Activated CD8-positive, alpha-beta T cell treated with anti-CD3 and anti-CD28 coated beads, Interleukin-2, amount 10 ng/mL, durations not matched to agents 7 days and 5 days (primary cell): Measurements from ENCODE around the gene STMN3. TPM values are rescaled to one million over a fixed set of nuclear protein-coding genes. Genes with fewer than 3 reads are reported as not detected.
A peak's percentile ranks its signal among the peaks of the same experiment; 100 is the strongest.

Source experiments
- ATAC-seq: fragments of 150-1000 bp; cut with Tn5 transposase; one replicate; pipeline ENCODE4 v1.10.0; 2021; ENCODE audit warnings: moderate library complexity
- CTCF ChIA-PET: fragments of 350-600 bp; sonication (Branson Sonifier 250); formaldehyde crosslinking; loops from one replicate; lab custom pipeline; 2021; ENCODE audit warnings: antibody characterized with exemption; lab: Charles Lee
- POLR2A ChIA-PET: fragments of 350-600 bp; sonication (Branson Sonifier 250); formaldehyde crosslinking; loops from one replicate; lab custom pipeline; 2021; ENCODE audit warnings: antibody characterized with exemption; lab: Charles Lee
- DNase-seq: peaks from one replicate; pipeline ENCODE4 v3.0.0-alpha.2; 2020
- H3K27ac Mint-ChIP-seq: one replicate; pipeline ENCODE4 v1.8.0; 2021; ENCODE audit warnings: mild to moderate bottlenecking, mixed read lengths
- H3K27me3 Mint-ChIP-seq: one replicate; pipeline ENCODE4 v1.8.0; 2021; ENCODE audit warnings: low read depth, mixed read lengths
- H3K36me3 Mint-ChIP-seq: one replicate; pipeline ENCODE4 v1.8.0; 2021; ENCODE audit warnings: low read depth, mixed read lengths
- H3K4me1 Mint-ChIP-seq: one replicate; pipeline ENCODE4 v1.8.0; 2021; ENCODE audit warnings: low read depth, mixed read lengths
- H3K4me3 Mint-ChIP-seq: one replicate; pipeline ENCODE4 v1.8.0; 2021; ENCODE audit warnings: mild to moderate bottlenecking, mixed read lengths
- H3K9me3 Mint-ChIP-seq: one replicate; pipeline ENCODE4 v1.8.0; 2022; ENCODE audit warnings: mixed read lengths; ENCODE audit not compliant: insufficient read depth
- total RNA-seq, 2 experiments: library from RNA; stranded (reverse); gene quantifications; one replicate each; pipeline ENCODE4 v1.2.3, GENCODE V29; 2021

The STMN3 gene
- total RNA-seq, 2 experiments from 2014 or later: 13.1 to 13.3 TPM

DNA sequence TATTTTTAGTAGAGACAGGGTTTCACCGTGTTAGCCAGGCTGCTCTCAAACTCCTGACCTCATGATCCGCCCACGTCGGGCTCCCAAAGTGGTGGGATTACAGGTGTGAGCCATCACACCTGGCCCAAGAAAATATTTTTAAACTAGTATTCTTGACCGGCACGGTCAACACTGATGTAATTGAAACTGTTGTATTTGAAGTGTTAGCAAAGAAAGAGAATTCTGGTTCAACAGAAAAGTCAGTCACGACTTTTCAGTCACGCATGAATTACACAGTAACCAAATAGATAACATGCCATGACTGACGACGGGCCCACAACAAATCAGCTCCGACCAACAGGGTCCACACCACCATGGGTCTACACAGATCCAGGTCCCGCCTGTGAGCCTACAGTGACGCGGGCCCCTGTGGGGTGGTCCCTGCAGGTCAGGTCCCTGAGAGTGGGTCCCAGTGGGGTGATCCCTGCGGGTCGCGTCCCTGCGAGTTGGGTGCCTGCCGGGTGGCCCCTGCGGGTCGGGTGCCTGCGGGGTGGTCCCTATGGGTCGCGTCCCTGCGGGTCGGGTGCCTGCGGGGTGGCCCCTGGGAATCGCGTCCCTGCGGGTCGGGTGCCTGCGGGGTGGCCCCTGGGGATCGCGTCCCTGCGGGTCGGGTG lies 27.3 kb downstream of the STMN3 start:
- peak overlapping the region; percentile 74 for H3K4me3 Mint-ChIP-seq
- DNase-seq (no peak), ATAC-seq (no peak)
- H3K27ac Mint-ChIP-seq: peak overlapping the region; percentile 67
- H3K27me3 Mint-ChIP-seq: no peaks in the 10 kb centered on the region
- H3K36me3 Mint-ChIP-seq: peaks cover 24% of the 10 kb centered on the region
- ChIA-PET CTCF (interaction anchor here (1.5 to 2.1 kb wide), 2 partner anchors 16 to 20 kb away, joined by 3 to 20 read pairs; no protein-coding TSS in a partner anchor), POLR2A (interaction anchor here (2.6 to 3.6 kb wide), 2 partner anchors 10 to 16 kb away, joined by 22 to 34 read pairs; no protein-coding TSS in a partner anchor)
- H3K4me1 Mint-ChIP-seq: peaks cover 22% of the 10 kb centered on the region
- H3K9me3 Mint-ChIP-seq: no peaks in the 10 kb centered on the region

- POLR2A ChIA-PET: interaction anchor here (1.1 to 1.4 kb wide), 2 partner anchors 17 to 103 kb away, joined by 3 read pairs; no protein-coding TSS in a partner anchor
Observed at GRCh38 chr20:63624486-63624885, 28.7 kb downstream of the STMN3 start.

GRCh38 chr20:63622732-63623131 lies 30.5 kb downstream of the STMN3 start:
- CTCF ChIA-PET: no interaction called here
- H3K4me3 Mint-ChIP-seq: no peak overlapping the region

More at GRCh38 chr20:63624486-63624885, 28.7 kb downstream of the STMN3 start:
- no peak overlapping the region for H3K4me3 Mint-ChIP-seq
- CTCF ChIA-PET: interaction anchor here (0.8 to 2.1 kb wide), 3 partner anchors 9 to 21 kb away, joined by 3 to 20 read pairs (median 3); no protein-coding TSS in a partner anchor
- no peaks in the 10 kb centered on the region for H3K9me3 Mint-ChIP-seq
- peaks cover 20% of the 10 kb centered on the region for H3K4me1 Mint-ChIP-seq
- no peak overlapping the region for H3K27ac Mint-ChIP-seq
- ATAC-seq (no peak), DNase-seq (no peak)
- H3K36me3 Mint-ChIP-seq: peaks cover 20% of the 10 kb centered on the region
- H3K27me3 Mint-ChIP-seq: no peaks in the 10 kb centered on the region

GRCh38 chr20:63622096-63622495 lies 31.1 kb downstream of the STMN3 start:
- CTCF ChIA-PET: interaction anchor here (1.9 kb wide), 1 partner anchor 20 kb away, joined by 6 read pairs; no protein-coding TSS in a partner anchor
- Mint-ChIP-seq H3K9me3 (no peaks in the 10 kb centered on the region), H3K4me3 (no peak overlapping the region), H3K36me3 (peaks cover 22% of the 10 kb centered on the region), H3K27me3 (no peaks in the 10 kb centered on the region), H3K27ac (no peak overlapping the region), H3K4me1 (peaks cover 8% of the 10 kb centered on the region)
- ATAC-seq: no peak
- POLR2A ChIA-PET: interaction anchor here (0.6 to 1.2 kb wide), 2 partner anchors 36 to 48 kb away, joined by 3 to 4 read pairs; no protein-coding TSS in a partner anchor
- no peak for DNase-seq

More at GRCh38 chr20:63622732-63623131, 30.5 kb downstream of the STMN3 start:
- no peaks in the 10 kb centered on the region for H3K27me3 Mint-ChIP-seq
- no peaks in the 10 kb centered on the region for H3K9me3 Mint-ChIP-seq
- DNase-seq (no peak), ATAC-seq (no peak)
- POLR2A ChIA-PET: interaction anchor here (0.6 kb wide), 1 partner anchor 36 kb away, joined by 3 read pairs; no protein-coding TSS in a partner anchor
- no peak overlapping the region for H3K27ac Mint-ChIP-seq
- peaks cover 8% of the 10 kb centered on the region for H3K4me1 Mint-ChIP-seq
- peaks cover 19% of the 10 kb centered on the region for H3K36me3 Mint-ChIP-seq

GRCh38 chr20:63620991-63621390 lies 32.2 kb downstream of the STMN3 start:
- POLR2A ChIA-PET: interaction anchor here (1.2 kb wide), 2 partner anchors 9 to 46 kb away, joined by 3 to 4 read pairs; no protein-coding TSS in a partner anchor
- H3K36me3 Mint-ChIP-seq: peaks cover 27% of the 10 kb centered on the region
- CTCF ChIA-PET: interaction anchor here (1.9 kb wide), 1 partner anchor 21 kb away, joined by 6 read pairs; no protein-coding TSS in a partner anchor
- H3K27ac Mint-ChIP-seq: no peak overlapping the region
- no peaks in the 10 kb centered on the region for H3K9me3 Mint-ChIP-seq
- H3K4me3 Mint-ChIP-seq: no peak overlapping the region
- peaks cover 8% of the 10 kb centered on the region for H3K4me1 Mint-ChIP-seq
- no peak for DNase-seq
- no peaks in the 10 kb centered on the region for H3K27me3 Mint-ChIP-seq
- ATAC-seq: no peak

GRCh38 chr20:63619505-63619904 lies 33.7 kb downstream of the STMN3 start:
- POLR2A ChIA-PET: no interaction called here
- H3K9me3 Mint-ChIP-seq: no peaks in the 10 kb centered on the region
- DNase-seq: no peak
- no peak for ATAC-seq
- peaks cover 3% of the 10 kb centered on the region for H3K4me1 Mint-ChIP-seq
- peaks cover 31% of the 10 kb centered on the region for H3K36me3 Mint-ChIP-seq
- H3K4me3 Mint-ChIP-seq: no peak overlapping the region
- no peak overlapping the region for H3K27ac Mint-ChIP-seq
- H3K27me3 Mint-ChIP-seq: no peaks in the 10 kb centered on the region
- CTCF ChIA-PET: no interaction called here

GRCh38 chr20:63619086-63619485 lies 34.1 kb downstream of the STMN3 start:
- ChIA-PET CTCF (no interaction called here), POLR2A (no interaction called here)
- Mint-ChIP-seq H3K4me1 (peaks cover 3% of the 10 kb centered on the region), H3K27ac (no peak overlapping the region), H3K4me3 (no peak overlapping the region), H3K36me3 (peaks cover 29% of the 10 kb centered on the region), H3K27me3 (no peaks in the 10 kb centered on the region), H3K9me3 (no peaks in the 10 kb centered on the region)
- no peak for ATAC-seq
- DNase-seq: no peak

DNA sequence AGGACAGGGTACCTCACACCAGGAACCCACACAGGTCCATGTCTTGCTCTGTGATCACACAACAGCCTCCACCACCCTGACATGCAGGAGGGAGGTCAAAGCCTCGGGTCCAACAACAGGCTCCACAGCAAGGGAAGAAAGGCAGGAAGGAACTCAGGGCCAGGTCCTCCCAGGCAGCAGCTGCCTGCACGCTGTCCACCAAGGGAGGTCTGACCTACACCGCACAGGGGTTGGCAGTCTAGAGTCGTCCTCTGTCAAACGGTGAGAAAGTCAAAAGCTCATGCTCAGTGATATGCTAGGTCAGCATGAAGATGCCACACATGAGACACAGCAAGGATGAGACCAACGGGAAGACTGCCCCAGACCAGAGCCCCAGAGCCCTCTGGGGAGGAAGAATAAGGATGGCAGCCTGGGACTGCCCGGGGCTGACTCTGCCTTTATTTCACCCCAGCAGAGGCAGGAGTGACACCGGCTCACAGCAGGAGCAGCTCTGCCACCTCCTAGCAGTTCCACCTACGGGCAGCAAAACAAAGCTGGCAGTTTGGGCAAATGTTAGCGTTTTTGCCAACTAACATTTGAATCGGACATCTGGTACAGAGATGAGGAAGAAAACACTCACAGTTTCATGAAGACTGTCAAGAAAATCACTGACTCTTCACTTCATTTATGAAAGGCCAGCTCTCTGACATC lies 34.8 kb downstream of the STMN3 start:
- peaks cover 3% of the 10 kb centered on the region for H3K4me1 Mint-ChIP-seq
- H3K36me3 Mint-ChIP-seq: peaks cover 32% of the 10 kb centered on the region
- no peak overlapping the region for H3K27ac Mint-ChIP-seq
- DNase-seq (no peak), ATAC-seq (no peak)
- CTCF ChIA-PET: interaction anchor here (1.4 kb wide), 1 partner anchor 395 kb away, joined by 4 read pairs; no protein-coding TSS in a partner anchor
- H3K4me3 Mint-ChIP-seq: no peak overlapping the region
- no peaks in the 10 kb centered on the region for H3K27me3 Mint-ChIP-seq
- no peaks in the 10 kb centered on the region for H3K9me3 Mint-ChIP-seq
- POLR2A ChIA-PET: interaction anchor here (0.6 kb wide), 1 partner anchor 364 kb away, joined by 3 read pairs; no protein-coding TSS in a partner anchor

DNA sequence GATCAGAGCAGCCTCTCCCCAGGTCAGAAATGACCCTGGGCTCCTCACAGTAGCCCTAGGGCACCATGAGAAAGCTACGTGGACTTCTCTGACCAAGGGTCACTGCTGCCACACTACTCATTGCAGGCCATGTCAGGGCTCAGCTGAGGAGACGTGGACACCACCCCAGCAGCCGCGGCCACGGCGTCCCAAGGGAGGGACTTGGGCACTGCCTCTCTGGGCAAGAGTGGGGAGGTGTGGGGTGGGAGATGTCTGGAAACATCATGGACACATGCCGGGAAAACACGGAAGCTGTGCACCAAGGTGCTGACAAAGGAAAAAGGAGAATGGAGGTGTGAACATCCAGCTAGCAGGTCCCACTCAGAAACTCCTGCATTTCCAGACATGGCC lies 35.4 kb downstream of the STMN3 start:
- ChIA-PET CTCF (interaction anchor here (1.4 kb wide), 1 partner anchor 394 kb away, joined by 4 read pairs; no protein-coding TSS in a partner anchor), POLR2A (interaction anchor here (0.6 kb wide), 1 partner anchor 365 kb away, joined by 3 read pairs; no protein-coding TSS in a partner anchor)
- no peaks in the 10 kb centered on the region for H3K27me3 Mint-ChIP-seq
- H3K4me1 Mint-ChIP-seq: peaks cover 6% of the 10 kb centered on the region
- H3K9me3 Mint-ChIP-seq: no peaks in the 10 kb centered on the region
- no peak overlapping the region for H3K27ac Mint-ChIP-seq
- DNase-seq (no peak), ATAC-seq (no peak)
- H3K36me3 Mint-ChIP-seq: peaks cover 31% of the 10 kb centered on the region
- H3K4me3 Mint-ChIP-seq: no peak overlapping the region

DNA sequence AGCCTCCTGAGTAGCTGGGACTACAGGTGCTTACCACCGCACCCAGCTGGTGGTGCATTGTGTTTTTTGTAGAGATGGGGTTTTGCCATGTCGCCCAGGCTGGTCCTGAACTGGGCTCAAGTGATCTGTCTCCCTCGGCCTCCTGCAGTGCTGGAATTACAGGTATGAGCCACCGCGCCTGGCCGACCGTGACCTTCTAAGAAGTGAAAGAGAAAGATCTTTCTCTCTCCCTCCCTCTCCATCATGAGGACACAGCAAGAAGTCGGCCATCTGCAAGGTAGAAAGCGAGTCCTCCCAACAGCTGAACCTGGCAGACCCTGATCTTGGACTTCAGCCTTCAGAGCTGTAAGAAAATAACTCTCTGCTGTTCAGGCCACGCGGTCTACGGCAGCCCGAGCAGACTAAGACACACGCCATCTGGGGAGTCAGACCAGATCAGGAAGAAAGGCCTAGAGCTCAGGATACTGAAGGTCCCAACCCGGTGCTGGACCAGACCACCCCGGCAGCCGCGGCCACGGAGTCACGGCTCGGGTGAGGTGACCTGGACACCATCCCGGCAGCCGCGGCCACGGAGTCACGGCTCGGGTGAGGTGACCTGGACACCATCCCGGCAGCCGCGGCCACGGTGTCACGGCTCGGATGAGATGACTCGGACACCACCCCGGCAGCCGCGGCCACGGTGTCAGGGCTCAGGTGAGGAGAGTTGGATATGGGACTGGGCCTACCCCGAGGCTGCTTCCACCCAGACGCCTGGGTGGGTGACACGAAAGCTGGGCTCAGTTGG lies 35.9 kb downstream of the STMN3 start:
- Mint-ChIP-seq H3K4me1 (peaks cover 3% of the 10 kb centered on the region), H3K36me3 (peaks cover 30% of the 10 kb centered on the region), H3K4me3 (no peak overlapping the region), H3K27ac (no peak overlapping the region), H3K9me3 (no peaks in the 10 kb centered on the region), H3K27me3 (no peaks in the 10 kb centered on the region)
- ATAC-seq: no peak
- ChIA-PET POLR2A (no interaction called here), CTCF (interaction anchor here (1.4 to 1.6 kb wide), 2 partner anchors 24 to 394 kb away, joined by 4 to 5 read pairs; no protein-coding TSS in a partner anchor)
- DNase-seq: no peak
